ENCODE measurements around the gene CEACAM1.

GRCh38 chr19:42511340-42511739 lies 16.9 kb downstream of the CEACAM1 start:
- TF ChIP-seq EZH2 (IDR thresholded peaks at IDR 0.05; ENCODE audit: low read length, unreplicated experiment) (no peak), CTCF (conservative IDR thresholded peaks at IDR 0.05; ENCODE audit: low read depth, low read length) (no peak)
